ENCODE results near the gene SCN4B. TPM values are rescaled to one million over a fixed set of nuclear protein-coding genes. Genes with fewer than 3 reads are reported as not detected.

SCN4B gene
- total RNA-seq, 1 experiment from 2014 or later, result 1.6 TPM

DNA sequence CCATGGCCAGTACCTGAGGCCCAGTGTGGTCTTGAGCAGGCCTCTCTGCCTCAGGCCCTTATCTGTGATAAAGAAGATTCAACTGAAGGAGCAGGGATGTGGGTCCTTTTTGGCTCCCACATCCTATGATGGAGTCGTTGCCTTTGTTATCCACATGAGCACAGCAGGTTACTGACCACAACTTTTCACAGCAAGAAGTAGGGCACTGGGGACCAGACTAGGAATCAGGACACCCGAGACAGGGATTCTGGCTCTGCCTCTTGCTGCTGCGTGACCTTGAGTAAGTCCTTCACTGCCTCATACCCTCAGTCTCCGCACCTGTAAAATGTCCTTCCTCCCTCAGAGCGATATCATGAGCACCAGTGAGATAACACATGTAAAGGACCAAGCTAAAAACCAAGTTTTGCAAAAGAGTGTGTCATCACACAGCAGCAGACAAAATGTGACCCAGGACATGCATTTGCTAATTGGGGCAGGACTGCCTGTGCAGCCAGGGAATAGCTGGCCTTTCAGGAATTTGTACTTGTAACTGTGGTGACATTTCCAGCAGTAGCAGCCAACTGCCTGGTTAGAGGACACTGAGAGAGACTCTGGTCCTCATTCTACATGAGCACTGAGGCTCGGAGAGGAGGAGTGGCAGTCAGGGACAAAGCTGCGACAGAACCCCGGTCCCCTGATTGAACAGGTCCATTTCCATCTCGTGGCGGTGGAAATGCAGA lies 52.6 kb downstream of the SCN4B start:
- DNase-seq, result no peak
- peaks cover 19% of the 10 kb centered on the region for H3K27me3 Mint-ChIP-seq (ENCODE audit: low read depth)

More for the DNA sequence above, 52.6 kb downstream of the SCN4B start:
- no peak overlapping the region for H4K5ac ChIP-seq (ENCODE audit: insufficient read length, low read depth, low read length)
- TF ChIP-seq, protein P1, sequence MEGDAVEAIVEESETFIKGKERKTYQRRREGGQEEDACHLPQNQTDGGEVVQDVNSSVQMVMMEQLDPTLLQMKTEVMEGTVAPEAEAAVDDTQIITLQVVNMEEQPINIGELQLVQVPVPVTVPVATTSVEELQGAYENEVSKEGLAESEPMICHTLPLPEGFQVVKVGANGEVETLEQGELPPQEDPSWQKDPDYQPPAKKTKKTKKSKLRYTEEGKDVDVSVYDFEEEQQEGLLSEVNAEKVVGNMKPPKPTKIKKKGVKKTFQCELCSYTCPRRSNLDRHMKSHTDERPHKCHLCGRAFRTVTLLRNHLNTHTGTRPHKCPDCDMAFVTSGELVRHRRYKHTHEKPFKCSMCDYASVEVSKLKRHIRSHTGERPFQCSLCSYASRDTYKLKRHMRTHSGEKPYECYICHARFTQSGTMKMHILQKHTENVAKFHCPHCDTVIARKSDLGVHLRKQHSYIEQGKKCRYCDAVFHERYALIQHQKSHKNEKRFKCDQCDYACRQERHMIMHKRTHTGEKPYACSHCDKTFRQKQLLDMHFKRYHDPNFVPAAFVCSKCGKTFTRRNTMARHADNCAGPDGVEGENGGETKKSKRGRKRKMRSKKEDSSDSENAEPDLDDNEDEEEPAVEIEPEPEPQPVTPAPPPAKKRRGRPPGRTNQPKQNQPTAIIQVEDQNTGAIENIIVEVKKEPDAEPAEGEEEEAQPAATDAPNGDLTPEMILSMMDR (conservative IDR thresholded peaks at IDR 0.05), result no peak
- no peaks in the 10 kb centered on the region for H3K9me3 ChIP-seq (ENCODE audit: control insufficient read depth, low read depth, low read length)
- no peak overlapping the region for H3K23ac ChIP-seq (ENCODE audit: insufficient read length, low read depth, low read length)
- H2BK15ac ChIP-seq (ENCODE audit: low read depth, low read length), result no peak overlapping the region
- H3K27ac ChIP-seq (ENCODE audit: insufficient read length, low read depth, low read length), result no peak overlapping the region
- H3K4ac ChIP-seq (ENCODE audit: low read depth, low read length), result no peak overlapping the region
- no peak overlapping the region for H3T11ph ChIP-seq (ENCODE audit: low read length)
- H3K27me3 ChIP-seq (ENCODE audit: insufficient read depth, low read length), result no peaks in the 10 kb centered on the region
- no peak overlapping the region for H2BK12ac ChIP-seq (ENCODE audit: insufficient read length, low read depth, low read length)
- H3K9ac ChIP-seq (ENCODE audit: extremely low read depth, insufficient read length, low read length), result no peak overlapping the region
- H2BK120ac ChIP-seq (ENCODE audit: low read depth, low read length, poor library complexity, severe bottlenecking), result no peak overlapping the region
- no peak overlapping the region for H3K18ac ChIP-seq (ENCODE audit: insufficient read length, low read depth, low read length)
- H3K9me3 Mint-ChIP-seq, result no peaks in the 10 kb centered on the region
- no peak overlapping the region for H2BK20ac ChIP-seq (ENCODE audit: low read depth, low read length, poor library complexity, severe bottlenecking)
- no peaks in the 10 kb centered on the region for H3K23me2 ChIP-seq (ENCODE audit: insufficient read length, low read depth, low read length, poor library complexity, severe bottlenecking)
- H4K8ac ChIP-seq (replicated peaks; ENCODE audit: insufficient read length, low read depth, low read length), result no peak overlapping the region
- H3K4me1 Mint-ChIP-seq, result peaks cover 19 to 27% of the 10 kb centered on the region in 2 experiments
- H3K79me2 ChIP-seq (ENCODE audit: insufficient read depth, low read length), result no peaks in the 10 kb centered on the region
- H3K4me1 ChIP-seq (ENCODE audit: insufficient read depth, low read length), result peaks cover 3% of the 10 kb centered on the region; the same call in 1 of the 2 replicates
- no peak overlapping the region for H2AK5ac ChIP-seq (ENCODE audit: insufficient read length, low read length)
- H2BK5ac ChIP-seq (ENCODE audit: insufficient read length, low read length), result no peak overlapping the region
- no peak overlapping the region for H3K14ac ChIP-seq (ENCODE audit: insufficient read depth, low read length)
- H3K56ac ChIP-seq (ENCODE audit: insufficient read length, low read depth, low read length), result no peak overlapping the region
- no peaks in the 10 kb centered on the region for H3K79me1 ChIP-seq (ENCODE audit: insufficient read depth, low read depth, low read length, poor library complexity, severe bottlenecking)
- H3K36me3 Mint-ChIP-seq (ENCODE audit: insufficient read depth in 1 of 3, low read depth in 3 of 3), result no peaks in the 10 kb centered on the region
- no peak overlapping the region; a peak in 1 of 7 replicates for H3K27ac Mint-ChIP-seq
- no peak overlapping the region for H4K91ac ChIP-seq (ENCODE audit: insufficient read length, low read depth, low read length)
- H2AFZ ChIP-seq (ENCODE audit: low read length), result no peak overlapping the region
- WGBS (ENCODE audit: extremely low coverage, insufficient read length, low lambda C conversion rate), result no CpG with 5 or more reads among the region's 10 CpGs
- no peak overlapping the region for H3K4me2 ChIP-seq (ENCODE audit: insufficient read depth, insufficient read length, low read length)
- H3K4me3 Mint-ChIP-seq, result no peak overlapping the region
- no peaks in the 10 kb centered on the region for H4K20me1 ChIP-seq (ENCODE audit: control insufficient read depth, insufficient read depth, insufficient read length)
